ENCODE data around the gene CMTM4. TPM values are rescaled to one million over a fixed set of nuclear protein-coding genes. Genes with fewer than 3 reads are reported as not detected.

CMTM4 gene
- total RNA-seq, 6 experiments from 2014 or later = 5.1 to 14.8 (median 8.0) TPM

- Histone ChIP-seq H3K4me3 (no peak within 1 kb of the TSS), H3K9me3 (no peaks in the 10 kb centered on the region), H3K4me1 (no peaks in the 10 kb centered on the region), H3K27me3 (no peaks in the 10 kb centered on the region), H3K36me3 (no peaks in the 10 kb centered on the region), H3K27ac (no peak within 1 kb of the TSS)
- TF ChIP-seq POLR2A (IDR thresholded peaks at IDR 0.05) (no peak), CTCF (IDR thresholded peaks at IDR 0.05) (no peak)
- DNase-seq = no peak
- 94% methylated on average over 18 of the region's 54 CpGs for WGBS (ENCODE audit: insufficient coverage, low coverage, low lambda C conversion rate, missing lambda C conversion rate)
- ATAC-seq = no peak
- intact Hi-C loops (cut with DNase I) = no loop called here
Measured at GRCh38 chr16:66566051-66566901, 130.3 kb downstream of the CMTM4 start, which contains the start of gene CMTM1. Gene CMTM1, plus strand, starts transcription at chr16:66566439. Its CDS starts 75 bp downstream, at chr16:66566514.

Small RNA genes within 50 kb of the gene (small RNA-seq; reads per million reads assigned to genes)
- 0 reads per million in 2 experiments for gene CKLF-CMTM1

Other genes with a start within 250 kb of the CMTM4 start
- 10 to 100 TPM; 25.8 to 41.7 (median 33.6) TPM for gene TK2, start 146.6 kb downstream of the CMTM4 start, total RNA-seq
- gene CKLF, start 144.2 kb downstream of the CMTM4 start, total RNA-seq = 10 to 100 TPM in 4 of 6 experiments, 1 to 10 TPM in 2; 8.4 to 30.5 (median 14.0) TPM
- 1 to 10 TPM in 2 of 6 experiments, under 1 TPM in 3, not detected in 1; 0.69 to 1.6 (median 0.90) TPM for gene CMTM1, start 130.3 kb downstream of the CMTM4 start, total RNA-seq
- under 1 TPM in 3 of 6 experiments, not detected in 3; 0.44 to 0.83 (median 0.55) TPM for gene CMTM2, start 117.3 kb downstream of the CMTM4 start, total RNA-seq
- gene CMTM3, start 92.0 kb downstream of the CMTM4 start, total RNA-seq = 1 to 10 TPM; 1.6 to 9.6 (median 5.4) TPM
- gene DYNC1LI2, start 54.9 kb upstream of the CMTM4 start, total RNA-seq = 10 to 100 TPM; 30.5 to 44.1 (median 37.9) TPM
- gene TERB1, start 104.8 kb upstream of the CMTM4 start, total RNA-seq = not detected
- 10 to 100 TPM; 16.4 to 22.7 (median 20.2) TPM for gene NAE1, start 134.2 kb upstream of the CMTM4 start, total RNA-seq
- not detected for gene CA7, start 147.7 kb upstream of the CMTM4 start, total RNA-seq
- gene PDP2, start 183.8 kb upstream of the CMTM4 start, total RNA-seq = 10 to 100 TPM in 3 of 6 experiments, 1 to 10 TPM in 3; 5.1 to 15.5 (median 10.8) TPM
- under 1 TPM in 4 of 6 experiments, not detected in 2; 0.07 to 0.47 (median 0.22) TPM for gene CDH16, start 222.1 kb upstream of the CMTM4 start, total RNA-seq
- 1 to 10 TPM in 3 of 6 experiments, under 1 TPM in 2, not detected in 1; 0.51 to 7.7 (median 3.0) TPM for gene RRAD, start 228.8 kb upstream of the CMTM4 start, total RNA-seq
- 100 to 1,000 TPM in 2 of 6 experiments, 10 to 100 TPM in 4; 40.6 to 111 (median 47.4) TPM for gene CIAO2B, start 237.7 kb upstream of the CMTM4 start, total RNA-seq
- gene CES2, start 238.8 kb upstream of the CMTM4 start, total RNA-seq = 100 to 1,000 TPM; 226 to 357 (median 263) TPM